ENCODE results near the gene CALB2. TPM values are rescaled to one million over a fixed set of nuclear protein-coding genes. Genes with fewer than 3 reads are reported as not detected.

CALB2 gene
- total RNA-seq, 1 experiment from 2014 or later, result 1.6 TPM

GRCh38 chr16:71426069-71426879 is 67.8 kb downstream of the CALB2 start (continued):
- TF ChIP-seq FOXP4 (CRISPR knock-in tag; IDR thresholded peaks at IDR 0.05) (0 out of 2 replicates have a peak, but pooled peaks have one; percentile 8), TEAD1 (CRISPR knock-in tag; IDR thresholded peaks at IDR 0.05) (peak; percentile 73; the same call in 1 of the 2 replicates), NR1H2 (CRISPR knock-in tag; IDR thresholded peaks at IDR 0.05) (0 out of 2 replicates have a peak, but pooled peaks have one; percentile 54), HMGA2 (CRISPR knock-in tag; IDR thresholded peaks at IDR 0.05) (peak; percentile 25; the same call in 1 of the 2 replicates), ESRRA (CRISPR knock-in tag; IDR thresholded peaks at IDR 0.05; ENCODE audit: borderline replicate concordance) (peak; percentile 71; the same call in 1 of the 2 replicates), CREM (CRISPR knock-in tag; IDR thresholded peaks at IDR 0.05) (peak; percentile 89), GTF2I (CRISPR knock-in tag; conservative IDR thresholded peaks at IDR 0.05) (peak; percentile 65; the same call in 1 of the 2 replicates), ZNF425 (CRISPR knock-in tag; conservative IDR thresholded peaks at IDR 0.05) (peak; percentile 87), ZNF396 (CRISPR knock-in tag; IDR thresholded peaks at IDR 0.05; ENCODE audit: borderline replicate concordance) (peak; percentile 72; the same call in 1 of the 2 replicates), SOX15 (CRISPR knock-in tag; IDR thresholded peaks at IDR 0.05) (no peak), AFF4 (CRISPR knock-in tag; IDR thresholded peaks at IDR 0.05; ENCODE audit: borderline replicate concordance) (no peak), KAT7 (CRISPR knock-in tag; IDR thresholded peaks at IDR 0.05; ENCODE audit: borderline replicate concordance) (no peak; the same call in 1 of the 2 replicates), CREB1 (CRISPR knock-in tag; IDR thresholded peaks at IDR 0.05) (0 out of 2 replicates have a peak, but pooled peaks have one; percentile 20), NFATC4 (CRISPR knock-in tag; IDR thresholded peaks at IDR 0.05) (peak; percentile 93), FOXK1 (CRISPR knock-in tag; IDR thresholded peaks at IDR 0.05) (peak; percentile 47), SMAD3 (CRISPR knock-in tag; IDR thresholded peaks at IDR 0.05; ENCODE audit: borderline replicate concordance) (no peak), USF1 (CRISPR knock-in tag; IDR thresholded peaks at IDR 0.05) (no peak), JUN (CRISPR knock-in tag; IDR thresholded peaks at IDR 0.05) (no peak), MAX (CRISPR knock-in tag; IDR thresholded peaks at IDR 0.05) (peak; percentile 81), ATF3 (CRISPR knock-in tag; conservative IDR thresholded peaks at IDR 0.05) (no peak)
- TF ChIP-seq, protein P1, sequence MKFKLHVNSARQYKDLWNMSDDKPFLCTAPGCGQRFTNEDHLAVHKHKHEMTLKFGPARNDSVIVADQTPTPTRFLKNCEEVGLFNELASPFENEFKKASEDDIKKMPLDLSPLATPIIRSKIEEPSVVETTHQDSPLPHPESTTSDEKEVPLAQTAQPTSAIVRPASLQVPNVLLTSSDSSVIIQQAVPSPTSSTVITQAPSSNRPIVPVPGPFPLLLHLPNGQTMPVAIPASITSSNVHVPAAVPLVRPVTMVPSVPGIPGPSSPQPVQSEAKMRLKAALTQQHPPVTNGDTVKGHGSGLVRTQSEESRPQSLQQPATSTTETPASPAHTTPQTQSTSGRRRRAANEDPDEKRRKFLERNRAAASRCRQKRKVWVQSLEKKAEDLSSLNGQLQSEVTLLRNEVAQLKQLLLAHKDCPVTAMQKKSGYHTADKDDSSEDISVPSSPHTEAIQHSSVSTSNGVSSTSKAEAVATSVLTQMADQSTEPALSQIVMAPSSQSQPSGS (CRISPR knock-in tag; IDR thresholded peaks at IDR 0.05; ENCODE audit: borderline replicate concordance, low read depth), result no peak
- TF ChIP-seq, protein P2, sequence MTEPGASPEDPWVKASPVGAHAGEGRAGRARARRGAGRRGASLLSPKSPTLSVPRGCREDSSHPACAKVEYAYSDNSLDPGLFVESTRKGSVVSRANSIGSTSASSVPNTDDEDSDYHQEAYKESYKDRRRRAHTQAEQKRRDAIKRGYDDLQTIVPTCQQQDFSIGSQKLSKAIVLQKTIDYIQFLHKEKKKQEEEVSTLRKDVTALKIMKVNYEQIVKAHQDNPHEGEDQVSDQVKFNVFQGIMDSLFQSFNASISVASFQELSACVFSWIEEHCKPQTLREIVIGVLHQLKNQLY (CRISPR knock-in tag; IDR thresholded peaks at IDR 0.05), result peak; percentile 87; the same call in 1 of the 2 replicates
- TF ChIP-seq, protein P3, sequence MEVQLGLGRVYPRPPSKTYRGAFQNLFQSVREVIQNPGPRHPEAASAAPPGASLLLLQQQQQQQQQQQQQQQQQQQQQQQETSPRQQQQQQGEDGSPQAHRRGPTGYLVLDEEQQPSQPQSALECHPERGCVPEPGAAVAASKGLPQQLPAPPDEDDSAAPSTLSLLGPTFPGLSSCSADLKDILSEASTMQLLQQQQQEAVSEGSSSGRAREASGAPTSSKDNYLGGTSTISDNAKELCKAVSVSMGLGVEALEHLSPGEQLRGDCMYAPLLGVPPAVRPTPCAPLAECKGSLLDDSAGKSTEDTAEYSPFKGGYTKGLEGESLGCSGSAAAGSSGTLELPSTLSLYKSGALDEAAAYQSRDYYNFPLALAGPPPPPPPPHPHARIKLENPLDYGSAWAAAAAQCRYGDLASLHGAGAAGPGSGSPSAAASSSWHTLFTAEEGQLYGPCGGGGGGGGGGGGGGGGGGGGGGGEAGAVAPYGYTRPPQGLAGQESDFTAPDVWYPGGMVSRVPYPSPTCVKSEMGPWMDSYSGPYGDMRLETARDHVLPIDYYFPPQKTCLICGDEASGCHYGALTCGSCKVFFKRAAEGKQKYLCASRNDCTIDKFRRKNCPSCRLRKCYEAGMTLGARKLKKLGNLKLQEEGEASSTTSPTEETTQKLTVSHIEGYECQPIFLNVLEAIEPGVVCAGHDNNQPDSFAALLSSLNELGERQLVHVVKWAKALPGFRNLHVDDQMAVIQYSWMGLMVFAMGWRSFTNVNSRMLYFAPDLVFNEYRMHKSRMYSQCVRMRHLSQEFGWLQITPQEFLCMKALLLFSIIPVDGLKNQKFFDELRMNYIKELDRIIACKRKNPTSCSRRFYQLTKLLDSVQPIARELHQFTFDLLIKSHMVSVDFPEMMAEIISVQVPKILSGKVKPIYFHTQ (CRISPR knock-in tag; IDR thresholded peaks at IDR 0.05), result peak; percentile 87

Data from WTC11 (cell line).